ENCODE data around the gene MAD2L2.

Gene MAD2L2

DNA sequence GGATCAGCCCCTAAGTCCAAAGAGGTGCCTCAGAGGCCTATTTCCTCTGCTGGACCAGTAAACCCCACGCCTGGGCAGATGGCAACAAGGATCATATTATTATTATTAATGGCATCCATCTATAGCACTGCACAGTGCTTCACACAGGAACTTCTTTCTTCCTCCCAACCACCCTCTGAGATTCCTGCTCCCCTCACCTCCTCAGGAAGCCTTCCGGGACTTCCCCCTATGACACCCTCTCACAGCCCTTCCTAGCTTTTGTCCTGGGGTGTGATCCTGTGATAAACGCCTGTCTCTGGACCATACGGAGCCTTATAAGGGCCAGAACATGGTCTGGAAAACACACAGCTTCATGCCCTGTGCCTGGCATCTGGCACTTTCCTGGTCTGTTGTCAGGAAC lies 29.9 kb downstream of the MAD2L2 start:
- DNase-seq, result no peak

DNA sequence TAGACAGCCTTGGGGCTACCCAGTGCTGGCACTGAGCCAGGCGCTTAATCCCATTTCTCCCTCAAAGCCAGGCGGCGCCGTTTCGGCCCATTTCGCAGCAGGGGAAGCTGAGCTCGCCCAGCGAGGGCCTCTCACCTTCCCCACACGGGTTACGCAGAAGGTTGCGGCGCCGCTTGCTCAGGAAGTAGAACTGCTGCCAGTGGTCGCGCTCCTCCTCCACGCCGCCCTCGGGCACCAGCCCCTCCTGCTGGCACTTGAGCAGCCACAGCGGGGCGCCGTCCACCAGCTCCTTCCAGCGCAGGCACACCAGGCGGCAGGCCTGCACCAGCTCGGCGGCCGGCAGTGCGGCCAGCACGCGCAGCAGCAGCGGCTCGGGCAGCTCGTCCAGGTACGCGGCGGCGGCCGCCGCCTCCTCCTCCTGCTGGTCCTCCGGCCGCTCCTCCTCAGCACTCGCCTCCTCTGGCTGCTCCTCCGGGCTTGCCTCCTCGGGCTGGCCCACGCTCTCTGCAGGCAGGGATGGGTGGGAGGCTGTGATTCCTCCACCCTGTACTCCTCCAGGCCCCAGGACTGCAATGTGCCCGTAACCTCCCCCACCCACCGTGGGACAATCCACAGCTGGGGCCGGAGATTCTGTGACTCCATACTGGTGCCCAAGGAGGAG lies 30.5 kb downstream of the MAD2L2 start:
- peak; percentile 90 for DNase-seq

DNA sequence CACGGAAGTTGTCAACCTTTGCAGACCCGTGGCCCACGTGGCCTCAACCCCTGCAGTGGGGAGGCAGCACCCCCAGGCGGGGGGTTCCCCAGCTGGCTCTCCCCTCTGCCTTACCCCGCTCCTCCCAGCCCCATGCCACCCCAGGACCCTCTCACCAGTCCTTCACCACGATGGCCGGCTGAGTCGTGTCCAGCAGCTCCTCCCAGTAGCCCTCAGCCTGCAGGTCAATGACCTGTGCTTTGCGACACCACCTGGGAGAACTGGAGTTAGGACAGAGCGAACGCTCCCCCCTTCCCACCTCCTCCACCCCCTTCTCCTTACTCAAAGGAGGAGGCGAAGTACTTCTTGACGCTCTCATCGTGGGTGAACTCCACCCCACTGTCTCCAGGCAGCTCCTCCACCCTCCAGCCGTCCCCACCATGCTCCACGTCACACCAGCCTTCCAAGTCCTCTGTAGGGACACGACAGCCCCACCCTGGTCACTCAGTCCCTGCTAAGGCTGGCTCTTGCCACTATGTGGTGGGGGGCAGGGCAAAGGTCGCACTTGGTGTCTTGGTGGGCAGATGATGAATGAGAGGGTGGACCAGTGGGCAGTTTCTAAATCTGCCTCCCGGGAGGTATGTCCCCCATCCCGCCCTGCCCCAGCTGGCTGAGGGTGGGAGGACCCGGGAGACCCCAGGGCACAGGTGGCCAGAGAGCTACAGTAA lies 31.2 kb downstream of the MAD2L2 start:
- no peak for DNase-seq

DNA sequence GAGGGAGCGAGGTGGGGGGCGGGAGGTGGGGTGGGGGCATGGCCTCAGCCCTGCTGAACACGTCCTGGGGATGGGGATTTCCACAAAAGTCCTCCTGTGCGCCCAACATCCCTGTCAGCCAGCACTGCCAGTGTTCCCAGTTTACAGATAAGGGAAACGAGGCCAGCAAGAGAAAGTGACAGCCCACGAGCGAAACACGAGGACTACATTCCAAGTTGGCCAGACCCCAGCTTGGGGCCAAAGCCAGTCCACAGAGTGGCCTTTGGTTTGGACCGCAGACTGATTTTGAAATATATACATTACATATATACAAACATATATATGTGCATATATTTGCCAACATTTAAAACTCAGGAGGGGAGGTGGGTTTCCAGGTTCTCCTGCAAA lies 31.7 kb downstream of the MAD2L2 start:
- no peak for DNase-seq

DNA sequence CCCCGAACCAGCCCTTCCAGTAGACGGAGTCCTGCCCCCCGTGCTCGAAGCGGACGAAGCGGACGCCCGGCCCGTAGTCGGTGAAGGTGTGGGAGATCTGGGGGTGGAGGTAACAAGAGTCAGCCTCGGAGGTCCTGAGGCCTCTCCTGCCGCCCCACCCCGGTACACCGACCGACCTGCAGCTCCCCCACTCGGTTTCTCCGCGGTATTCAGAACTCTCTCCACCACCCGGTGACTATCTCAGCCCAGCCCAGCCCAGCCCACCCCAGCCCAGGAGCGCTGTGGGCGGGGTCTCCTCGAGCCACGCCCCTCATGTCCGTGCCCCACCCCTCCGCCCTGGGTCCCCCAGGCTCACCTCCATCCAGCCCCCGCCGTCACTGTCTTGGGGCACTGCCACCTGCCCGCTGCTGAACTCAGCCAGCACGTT lies 32.2 kb downstream of the MAD2L2 start:
- DNase-seq, result peak; percentile 79

DNA sequence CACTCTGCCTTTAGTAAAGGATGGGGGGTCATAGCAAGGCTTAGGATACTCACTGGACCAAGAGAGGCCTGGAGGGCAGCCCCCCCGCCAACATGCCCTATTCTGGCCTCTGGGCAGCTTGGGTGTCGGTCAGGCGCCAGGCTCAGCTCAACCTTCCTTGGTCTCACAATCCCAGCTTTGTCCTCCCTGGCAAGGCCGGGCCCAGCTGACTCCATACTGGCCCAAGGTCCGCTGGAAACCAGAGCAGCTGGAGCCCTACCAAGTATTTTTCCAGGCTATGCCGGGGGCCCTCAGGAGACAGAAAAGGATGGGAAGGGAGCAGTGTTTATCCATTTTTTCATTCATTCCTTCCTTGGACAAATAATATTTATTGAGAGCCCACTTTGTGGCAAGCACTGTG lies 32.9 kb downstream of the MAD2L2 start:
- DNase-seq, result no peak

DNA sequence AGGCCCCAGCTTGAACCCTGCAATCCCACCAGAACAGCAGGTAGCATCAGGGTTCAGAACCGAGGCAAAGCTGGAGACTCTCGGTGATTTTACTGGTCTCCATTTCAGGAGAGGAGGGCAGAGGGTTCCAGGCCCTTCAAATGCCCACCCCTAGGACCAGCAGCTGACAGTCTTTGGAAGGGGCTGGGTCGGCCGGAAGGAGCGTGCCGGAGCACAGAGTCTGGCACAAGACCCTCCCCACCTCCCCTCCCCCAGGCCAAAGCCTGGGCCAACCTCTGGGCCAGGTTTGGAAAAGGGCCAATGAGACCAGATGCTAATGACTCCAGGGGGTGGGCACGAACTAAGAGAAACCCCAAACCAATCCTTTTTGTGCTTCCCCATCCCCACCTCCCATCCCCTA lies 33.6 kb downstream of the MAD2L2 start:
- DNase-seq, result no peak

DNA sequence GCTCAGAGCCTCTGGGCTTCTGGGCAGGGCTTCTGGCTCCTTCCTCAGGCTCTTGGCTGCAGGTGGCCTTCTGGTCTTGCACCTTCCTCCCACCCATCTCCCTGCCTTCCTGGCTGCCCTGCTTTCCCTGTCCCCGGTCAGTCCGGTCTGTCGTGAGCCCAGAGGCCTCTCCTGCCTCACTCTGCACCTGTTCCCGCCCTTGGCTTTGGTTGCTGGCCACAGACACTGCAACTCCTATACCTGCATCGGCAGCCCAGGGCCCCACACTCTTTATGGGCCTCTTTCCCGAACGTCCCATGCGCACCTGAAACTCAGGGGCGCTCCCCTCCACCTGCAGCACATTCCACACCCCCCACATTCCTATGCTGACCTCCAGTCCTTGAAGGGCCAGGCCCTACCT lies 34.6 kb downstream of the MAD2L2 start:
- no peak for DNase-seq

DNA sequence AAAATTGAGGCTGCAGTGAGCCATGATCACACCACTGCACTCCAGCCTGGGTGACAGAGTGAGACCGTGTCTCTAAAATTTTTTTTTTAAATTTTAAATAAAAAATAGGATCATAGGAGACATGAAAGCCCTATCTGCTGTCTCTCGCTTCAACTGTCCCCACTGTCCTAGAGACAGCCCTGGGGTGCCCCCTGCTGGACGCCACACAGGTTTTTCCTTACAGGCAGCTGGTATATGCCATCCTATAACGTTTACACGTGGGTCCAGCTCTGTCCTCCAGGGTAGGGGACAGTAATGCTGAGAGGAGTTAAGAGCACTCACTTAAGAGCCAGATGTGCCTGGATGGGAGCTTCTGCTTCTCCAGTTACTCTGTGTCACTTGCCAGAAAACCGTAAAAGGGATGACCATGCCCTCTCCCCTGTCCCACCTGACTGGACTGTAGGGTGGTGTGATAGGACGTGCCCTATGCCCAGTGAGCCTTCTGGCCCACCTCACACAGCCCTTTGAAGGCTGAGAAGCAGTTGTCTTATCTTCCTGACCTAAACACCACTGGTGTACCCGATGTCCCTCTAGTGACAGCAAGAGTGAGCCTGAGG lies 35.2 kb downstream of the MAD2L2 start:
- DNase-seq, result peak; percentile 92

DNA sequence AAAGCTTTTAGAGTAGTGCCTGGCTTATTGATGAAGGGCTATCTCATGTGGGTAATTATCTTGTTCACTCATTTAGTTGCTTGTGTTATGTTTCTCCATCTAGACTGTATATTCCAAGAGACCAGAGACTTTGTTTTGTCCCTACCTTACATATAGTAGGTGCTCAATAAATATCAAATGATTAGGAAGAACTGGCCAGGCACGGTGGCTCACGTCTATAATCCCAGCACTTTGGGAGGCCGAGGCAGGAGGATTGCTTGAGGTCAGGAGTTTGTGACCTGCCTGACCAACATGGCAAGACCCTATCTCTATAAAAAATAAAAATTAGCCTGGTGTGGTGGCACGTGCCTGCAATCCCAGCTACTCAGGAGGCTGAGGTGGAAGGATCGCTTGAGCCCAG lies 35.7 kb downstream of the MAD2L2 start:
- no peak for DNase-seq

DNA sequence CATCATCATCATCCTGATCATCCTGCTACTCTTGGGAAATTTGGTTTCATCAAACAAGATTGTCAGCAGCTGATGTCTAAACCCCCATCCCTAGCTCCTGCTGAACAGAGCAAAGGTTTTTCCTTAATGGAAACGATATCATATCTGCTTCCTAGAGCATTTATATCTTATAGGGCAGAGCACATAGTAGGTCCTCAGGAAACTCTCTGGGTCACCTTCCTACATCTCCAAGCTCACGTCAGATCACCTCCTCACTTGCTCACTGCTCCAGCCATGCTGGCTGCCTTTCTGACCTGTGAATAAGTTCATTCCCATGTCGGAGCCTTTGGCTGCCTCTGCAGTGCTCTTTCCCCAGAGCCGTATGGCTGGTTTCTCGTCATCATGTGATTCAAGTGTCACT lies 37.2 kb downstream of the MAD2L2 start:
- no peak for DNase-seq

DNA sequence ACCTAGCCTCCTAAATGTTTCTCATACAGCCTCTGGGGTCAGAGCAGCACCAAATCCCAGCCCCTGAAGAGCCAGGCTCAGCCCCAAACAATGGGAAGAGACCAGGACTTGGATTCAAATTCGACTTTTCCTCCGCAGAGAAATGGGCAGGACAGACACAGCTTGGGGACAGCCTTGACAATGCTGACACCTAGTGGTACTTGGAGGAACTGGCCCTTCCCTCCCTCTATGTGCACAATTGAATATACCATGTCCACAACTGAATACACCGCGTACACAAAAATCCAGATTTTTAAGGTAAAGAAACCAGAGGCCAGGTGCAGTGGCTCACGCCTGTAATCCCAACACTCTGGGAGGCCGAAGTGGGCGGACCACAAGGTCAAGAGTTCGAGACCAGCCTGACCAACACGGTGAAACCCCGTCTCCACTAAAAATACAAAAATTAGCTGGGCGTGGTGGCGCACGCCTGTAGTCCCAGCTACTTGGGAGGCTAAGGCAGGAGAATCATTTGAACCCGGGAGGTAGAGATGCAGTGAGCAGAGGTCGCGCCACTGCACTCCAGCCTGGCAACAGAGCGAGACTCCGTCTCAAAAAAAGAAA lies 38.4 kb downstream of the MAD2L2 start:
- peak; percentile 86 for DNase-seq

DNA sequence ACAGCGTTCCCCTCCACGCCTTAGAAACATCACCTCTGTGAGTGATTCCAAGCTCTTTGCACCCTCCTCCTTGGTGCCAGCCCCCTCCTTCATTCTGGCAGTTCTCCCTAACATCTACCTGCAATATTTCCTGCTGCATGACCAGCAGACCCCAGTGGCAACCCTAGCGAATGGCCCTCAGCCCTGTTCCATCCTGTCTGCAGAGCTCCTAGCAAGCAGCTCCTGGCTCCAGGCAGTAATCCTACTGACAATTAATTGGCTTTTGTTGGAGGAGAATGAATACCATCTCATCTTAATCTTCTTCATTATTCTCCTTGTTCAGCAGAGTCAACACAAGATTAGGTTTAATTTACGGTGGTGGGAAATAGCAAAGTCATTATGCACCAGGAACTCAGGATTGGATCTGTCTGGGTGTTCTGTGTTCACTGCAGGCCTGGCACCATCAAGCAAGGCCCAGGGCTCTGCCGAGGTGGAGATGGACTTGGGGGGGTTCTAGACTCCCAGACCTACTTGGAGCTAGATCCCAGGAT lies 39.1 kb downstream of the MAD2L2 start:
- no peak for DNase-seq

DNA sequence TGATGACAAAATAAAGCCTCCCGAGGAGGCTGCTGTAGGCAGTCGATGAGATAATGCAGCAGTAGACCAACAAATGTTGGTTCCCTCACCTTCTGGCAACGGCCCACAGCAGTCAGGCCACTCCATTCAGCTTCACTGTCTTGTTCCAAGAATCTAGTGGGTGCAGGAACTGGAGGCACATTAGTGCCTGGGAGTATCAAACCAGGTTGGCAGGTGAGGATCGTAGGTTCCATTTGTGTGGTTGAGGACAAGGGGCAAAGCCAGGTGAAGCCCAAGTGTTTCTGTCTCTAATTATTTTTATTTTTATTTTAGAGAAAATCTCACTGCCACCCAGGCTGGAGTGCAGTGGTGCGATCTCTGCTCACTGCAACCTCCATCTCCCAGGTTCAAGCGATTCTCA lies 40.0 kb downstream of the MAD2L2 start:
- DNase-seq, result no peak

DNA sequence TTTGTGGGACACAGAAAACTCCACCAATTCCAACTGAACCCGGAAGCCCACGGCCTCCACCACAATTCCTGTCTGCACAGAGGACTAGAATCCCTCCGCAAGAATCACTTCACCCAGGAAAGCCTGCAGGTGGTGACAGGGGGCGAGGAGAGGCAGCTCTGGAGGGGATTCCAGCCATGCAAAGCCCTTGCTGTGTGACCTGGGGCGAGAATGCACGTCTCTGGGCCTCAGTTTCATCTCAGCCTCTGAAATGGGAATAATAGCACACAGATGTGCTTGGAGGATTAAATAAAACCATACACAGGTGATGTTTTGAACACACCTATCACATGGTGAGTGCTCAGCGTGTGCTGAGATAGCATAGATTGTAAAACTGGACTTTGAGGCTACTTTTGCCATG lies 40.8 kb downstream of the MAD2L2 start:
- DNase-seq, result no peak

DNA sequence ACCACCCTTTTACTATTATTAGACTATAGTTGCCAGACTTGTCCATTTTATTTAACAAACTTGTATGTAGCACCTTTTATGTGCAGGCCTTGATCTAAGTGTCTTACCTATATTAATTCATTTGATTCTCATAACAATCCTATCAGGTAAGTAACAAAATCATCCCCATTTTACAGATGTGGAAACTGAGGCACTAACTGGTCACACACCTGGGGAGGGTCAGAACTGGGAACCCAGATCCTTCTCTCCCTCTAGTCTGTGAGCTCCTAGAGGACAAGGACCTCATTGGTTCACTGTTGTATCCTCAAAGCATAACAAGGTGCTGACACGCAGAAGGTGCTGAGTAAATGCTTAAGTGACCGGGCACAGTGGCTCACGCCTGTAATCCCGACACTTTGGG lies 41.6 kb downstream of the MAD2L2 start:
- no peak for DNase-seq

DNA sequence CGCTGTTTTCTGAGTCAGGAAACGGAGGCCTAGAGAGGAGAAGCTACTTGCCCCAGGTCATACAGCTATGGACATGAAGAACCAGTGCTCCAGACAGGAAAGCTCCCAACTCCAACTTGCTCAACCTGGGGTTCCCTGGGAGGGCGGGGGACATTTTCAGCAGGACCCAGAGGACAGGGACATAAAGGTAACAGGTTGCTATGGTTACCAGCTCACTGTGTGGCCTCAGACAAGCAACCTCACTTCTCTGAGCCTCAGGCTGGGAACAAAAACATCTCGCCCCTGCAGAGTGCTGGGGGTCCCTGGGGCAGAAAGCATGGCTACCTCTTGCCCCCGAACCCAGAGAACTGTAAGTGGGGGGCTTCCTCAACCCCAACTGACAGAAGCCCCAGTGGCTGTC lies 42.8 kb downstream of the MAD2L2 start:
- DNase-seq, result no peak

DNA sequence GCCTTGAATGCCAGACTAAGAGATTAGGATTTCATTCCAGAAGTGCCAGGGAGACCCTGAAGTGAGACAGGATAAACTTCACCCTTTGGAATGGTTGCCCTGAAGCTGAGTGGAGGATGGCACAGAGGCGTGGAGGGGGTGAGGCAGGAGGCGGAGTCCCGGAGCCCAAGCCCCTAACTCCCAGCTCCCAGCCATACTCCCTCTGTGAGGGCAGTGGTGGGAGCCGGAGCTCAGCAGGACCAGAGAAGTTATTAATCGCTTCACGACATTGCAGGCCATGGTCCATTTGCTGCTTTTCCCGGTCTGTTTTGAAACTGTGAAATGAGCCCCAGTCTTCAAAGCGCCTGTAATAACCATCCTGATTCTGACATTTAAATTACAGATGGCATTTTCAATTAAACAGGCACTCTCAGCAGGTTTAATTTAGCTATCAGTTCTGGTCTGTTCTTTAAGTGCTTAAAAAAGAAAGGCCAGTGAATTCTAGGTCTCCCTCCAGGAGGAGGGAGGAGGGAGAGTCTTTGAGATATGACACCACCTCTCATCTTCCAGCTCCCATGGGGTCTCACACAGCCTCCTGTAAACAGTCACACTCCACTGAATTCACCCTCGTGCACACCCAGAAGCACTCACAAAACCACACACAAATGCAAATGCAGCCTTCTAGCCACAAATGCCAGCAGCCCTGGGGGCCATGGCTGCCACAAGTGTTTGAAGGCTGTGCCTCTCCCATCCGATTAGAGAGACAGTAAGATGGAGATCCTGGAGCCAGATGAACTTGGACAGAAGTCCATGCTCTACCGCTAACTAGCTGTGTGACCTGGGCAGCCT lies 46.4 kb downstream of the MAD2L2 start:
- no peak for DNase-seq

DNA sequence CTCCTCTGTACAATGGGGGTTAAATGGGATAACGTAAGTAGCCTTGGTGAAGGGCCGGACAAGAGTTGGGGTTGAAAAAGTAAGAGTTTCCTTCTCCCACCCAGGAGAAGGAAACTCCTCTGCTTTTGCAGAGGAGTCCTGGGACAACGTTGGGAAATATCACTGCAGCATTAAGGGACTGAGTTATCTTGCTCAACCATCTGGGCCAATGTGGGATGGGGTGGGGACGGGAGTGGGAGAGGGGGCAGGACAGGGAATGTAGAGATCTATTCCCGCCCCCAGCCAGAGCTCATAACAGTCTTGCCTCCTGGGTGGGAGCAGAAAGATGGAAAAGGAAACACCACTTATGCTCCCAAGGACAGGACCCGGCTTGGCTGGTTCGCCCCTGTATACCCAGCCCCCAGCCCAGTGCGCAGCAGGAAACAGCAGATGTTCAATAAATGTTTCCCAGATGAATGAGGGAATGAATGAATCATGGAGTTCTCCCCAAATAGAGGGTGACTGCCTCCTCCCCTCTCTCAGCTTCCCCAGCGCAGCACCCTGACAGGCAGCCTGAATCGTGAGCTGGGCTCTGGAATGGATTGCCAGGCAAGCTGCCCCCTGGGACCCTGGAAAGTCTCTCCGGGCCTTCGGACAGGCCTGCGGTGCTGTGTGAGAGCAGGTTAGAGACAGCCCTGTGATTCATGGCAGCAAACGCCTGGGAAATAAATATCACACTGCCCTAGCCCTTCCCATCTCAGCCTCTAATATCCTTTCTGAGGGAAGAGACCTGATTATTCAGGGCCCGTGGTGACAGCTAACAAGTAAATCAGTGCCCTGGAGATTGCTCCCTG lies 51.5 kb downstream of the MAD2L2 start:
- no peak for DNase-seq

DNA sequence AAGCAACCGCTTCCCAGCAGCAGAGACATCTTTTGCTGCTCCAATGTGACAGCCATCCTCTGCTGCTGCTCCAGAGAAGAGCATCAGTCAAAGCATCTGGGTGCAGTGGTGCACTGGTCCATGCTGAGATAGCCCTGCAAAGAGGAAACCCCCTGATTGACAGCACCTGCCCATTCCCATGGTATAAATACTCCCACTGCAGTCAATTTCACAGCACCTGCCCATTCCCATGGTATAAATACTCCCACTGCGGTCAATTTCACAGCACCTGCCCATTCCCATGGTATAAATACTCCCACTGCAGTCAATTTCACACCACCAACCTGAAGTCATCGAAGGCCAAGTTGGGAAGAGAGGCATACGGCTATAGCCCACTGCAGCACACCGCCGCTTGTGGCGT lies 52.2 kb downstream of the MAD2L2 start:
- no peak for DNase-seq

DNA sequence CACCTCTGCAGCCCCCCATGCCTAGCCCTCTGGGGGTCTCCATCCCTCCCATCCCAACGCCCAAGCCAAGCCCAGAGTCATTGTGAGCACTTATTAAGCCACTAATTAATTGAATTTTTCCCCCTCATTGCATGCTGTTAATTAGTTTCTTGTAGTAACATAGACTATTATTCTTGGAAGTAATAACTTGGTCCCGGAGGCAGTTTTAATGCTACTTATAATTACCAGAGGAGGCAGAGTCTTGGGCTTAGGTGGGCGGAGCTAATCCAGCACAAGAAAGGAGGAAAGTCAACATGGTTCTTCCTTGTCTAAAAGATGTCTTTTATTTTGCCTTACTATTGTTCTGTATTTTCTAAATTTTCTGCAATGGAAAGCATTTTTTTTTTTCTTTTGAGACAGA lies 54.4 kb downstream of the MAD2L2 start:
- no peak for DNase-seq
